Measurements from ENCODE around the gene BIRC2. TPM values are rescaled to one million over a fixed set of nuclear protein-coding genes. Genes with fewer than 3 reads are reported as not detected.
"Not testable (repeated sequence)": the region's sequence is repeated elsewhere in the genome, so short reads cannot be mapped to it uniquely, and the experiment has no call there.

Gene BIRC2
- total and polyA plus RNA-seq, 5 donors, result 21.1 to 35.0 (median 30.1) TPM

- intact Hi-C loops (cut with DNase I), result no loop called here
- ATAC-seq (no peak), DNase-seq (no peak)
- Histone ChIP-seq H3K27me3 (ENCODE audit: control insufficient read depth, insufficient read depth) (no peaks in the 10 kb centered on the region), H3K9me3 (ENCODE audit: control insufficient read depth, low read length) (no peaks in the 10 kb centered on the region), H3K4me3 (ENCODE audit: low read length) (no peak overlapping the region), H3K27ac (ENCODE audit: low read length) (no peak overlapping the region), H3K4me1 (ENCODE audit: control insufficient read depth, insufficient read depth, low read length) (peaks cover 2% of the 10 kb centered on the region)
- WGBS, result 96% methylated on average over 1 of the region's 1 CpG
Observed at GRCh38 chr11:102323542-102324251, 23.3 kb upstream of the BIRC2 start.

- no peak overlapping the region for H3K27ac ChIP-seq (ENCODE audit: low read length)
- no peaks in the 10 kb centered on the region for H3K27me3 ChIP-seq (ENCODE audit: control insufficient read depth, insufficient read depth)
- intact Hi-C loops (cut with DNase I), result no loop called here
- DNase-seq (no peak), ATAC-seq (no peak)
- H3K4me1 ChIP-seq (ENCODE audit: control insufficient read depth, insufficient read depth, low read length), result no peaks in the 10 kb centered on the region
- H3K9me3 ChIP-seq (ENCODE audit: control insufficient read depth, low read length), result no peaks in the 10 kb centered on the region
- no peak overlapping the region for H3K4me3 ChIP-seq (ENCODE audit: low read length)
- 84% methylated on average over 3 of the region's 3 CpGs for WGBS
Observed at GRCh38 chr11:102325088-102325487, 21.9 kb upstream of the BIRC2 start.

DNA sequence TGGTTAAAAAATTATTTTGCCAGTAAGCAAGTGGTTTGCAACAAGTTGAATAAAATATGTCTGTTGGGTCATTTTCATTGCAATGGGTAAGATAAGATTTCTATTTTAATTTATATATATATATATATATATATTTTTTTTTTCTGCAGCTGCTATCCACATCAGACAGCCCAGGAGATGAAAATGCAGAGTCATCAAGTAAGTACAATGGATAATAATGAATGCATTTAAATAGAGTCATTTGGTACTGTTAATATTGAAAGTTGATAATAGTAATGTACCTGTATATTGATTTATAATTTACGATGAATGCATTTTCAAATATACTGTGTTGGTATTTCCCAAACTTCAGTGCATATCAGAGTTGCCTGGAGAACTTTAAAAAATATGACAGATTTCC lies 18.3 kb upstream of the BIRC2 start:
- WGBS, result 98% methylated on average over 1 of the region's 1 CpG
- Histone ChIP-seq H3K27me3 (ENCODE audit: control insufficient read depth, insufficient read depth) (no peaks in the 10 kb centered on the region), H3K27ac (ENCODE audit: low read length) (no peak overlapping the region), H3K4me1 (ENCODE audit: control insufficient read depth, insufficient read depth, low read length) (no peaks in the 10 kb centered on the region), H3K4me3 (ENCODE audit: low read length) (no peak overlapping the region), H3K9me3 (ENCODE audit: control insufficient read depth, low read length) (no peaks in the 10 kb centered on the region)
- DNase-seq (no peak), ATAC-seq (no peak)
- intact Hi-C loops (cut with DNase I), result no loop called here

DNA sequence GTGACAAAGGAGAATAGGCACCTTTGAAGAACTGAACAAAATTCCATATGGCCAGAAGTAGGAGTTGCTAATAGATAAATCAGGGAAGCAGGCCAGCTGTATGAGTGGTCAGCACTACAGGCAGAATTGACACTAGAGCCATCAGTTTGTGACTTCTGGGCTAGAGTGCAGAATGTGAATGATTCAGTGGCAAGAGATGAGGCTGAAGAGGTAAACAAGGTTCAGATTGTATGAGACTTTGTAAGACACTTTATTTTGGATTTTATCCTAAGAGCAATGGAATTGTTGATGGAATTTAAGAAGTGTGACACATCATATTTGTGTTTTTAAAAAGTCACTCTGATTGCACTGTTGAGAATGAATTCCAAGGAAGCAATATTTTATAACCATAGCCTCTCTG lies 16.8 kb upstream of the BIRC2 start:
- Histone ChIP-seq H3K4me1 (ENCODE audit: control insufficient read depth, insufficient read depth, low read length) (no peaks in the 10 kb centered on the region), H3K27me3 (ENCODE audit: control insufficient read depth, insufficient read depth) (no peaks in the 10 kb centered on the region), H3K4me3 (ENCODE audit: low read length) (no peak overlapping the region), H3K27ac (ENCODE audit: low read length) (no peak overlapping the region), H3K9me3 (ENCODE audit: control insufficient read depth, low read length) (no peaks in the 10 kb centered on the region)
- intact Hi-C loops (cut with DNase I), result no loop called here
- no peak for ATAC-seq
- DNase-seq, result no peak

- ATAC-seq (no peak), DNase-seq (no peak)
- intact Hi-C loops (cut with DNase I), result no loop called here
Observed at GRCh38 chr11:102331341-102331740, 15.7 kb upstream of the BIRC2 start.

DNA sequence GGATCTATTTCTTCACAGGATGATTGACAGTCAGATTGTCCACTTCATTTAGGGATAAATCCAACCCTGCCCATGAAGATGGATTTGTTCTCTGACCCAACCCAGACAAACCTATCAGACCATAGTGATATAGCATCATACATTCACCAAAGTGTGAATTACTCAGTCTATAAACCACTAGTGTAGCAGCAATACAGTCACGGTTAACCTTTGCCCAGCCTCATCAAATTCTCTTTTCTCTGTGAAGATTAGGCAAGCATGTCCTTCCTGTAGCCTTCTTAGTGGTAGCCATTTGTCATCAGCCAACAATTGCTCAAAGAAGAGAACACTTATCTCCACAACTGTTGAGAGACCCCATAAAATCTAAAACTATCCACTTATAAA lies 14.4 kb upstream of the BIRC2 start:
- Histone ChIP-seq H3K27me3 (ENCODE audit: control insufficient read depth, insufficient read depth) (no peaks in the 10 kb centered on the region), H3K9me3 (ENCODE audit: control insufficient read depth, low read length) (no peaks in the 10 kb centered on the region), H3K27ac (ENCODE audit: low read length) (no peak overlapping the region), H3K4me3 (ENCODE audit: low read length) (no peak overlapping the region), H3K4me1 (ENCODE audit: control insufficient read depth, insufficient read depth, low read length) (no peaks in the 10 kb centered on the region)
- intact Hi-C loops (cut with DNase I), result no loop called here
- DNase-seq, result no peak
- 73% methylated on average over 1 of the region's 1 CpG for WGBS
- ATAC-seq, result no peak

More at GRCh38 chr11:102331341-102331740, 15.7 kb upstream of the BIRC2 start:
- Histone ChIP-seq H3K27ac (ENCODE audit: low read length) (no peak overlapping the region), H3K27me3 (ENCODE audit: control insufficient read depth, insufficient read depth) (no peaks in the 10 kb centered on the region), H3K4me1 (ENCODE audit: control insufficient read depth, insufficient read depth, low read length) (no peaks in the 10 kb centered on the region), H3K9me3 (ENCODE audit: control insufficient read depth, low read length) (no peaks in the 10 kb centered on the region), H3K4me3 (ENCODE audit: low read length) (no peak overlapping the region)
- WGBS, result 85% methylated on average over 2 of the region's 2 CpGs

DNA sequence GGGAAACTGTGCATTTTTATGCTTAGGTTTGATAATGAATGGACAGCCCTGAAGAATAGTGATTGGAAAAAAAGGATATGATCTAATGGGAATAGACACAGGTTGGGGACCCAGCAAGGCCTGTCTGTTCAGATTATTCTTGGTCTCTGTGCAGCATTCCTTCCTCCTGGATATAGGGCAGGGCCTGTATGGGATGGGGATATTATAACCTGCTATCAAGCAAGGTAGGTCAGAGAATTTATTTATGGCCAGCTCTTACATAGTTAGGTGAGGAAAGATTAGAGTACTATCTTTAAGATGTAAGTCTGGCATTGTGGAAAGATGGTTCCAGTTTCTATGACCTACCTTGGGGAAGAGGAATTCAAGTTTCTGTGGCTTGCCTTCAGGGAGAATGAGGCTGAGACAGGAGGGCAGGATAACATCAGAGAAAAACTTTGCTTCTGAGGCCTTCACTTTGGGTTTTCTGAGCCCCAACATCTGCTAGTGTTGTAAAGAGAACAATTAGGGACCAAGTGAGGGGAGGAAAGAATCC lies 8.5 kb upstream of the BIRC2 start:
- ATAC-seq (no peak), DNase-seq (no peak)
- Histone ChIP-seq H3K9me3 (ENCODE audit: control insufficient read depth, low read length) (no peaks in the 10 kb centered on the region), H3K4me3 (ENCODE audit: low read length) (no peak overlapping the region), H3K27ac (ENCODE audit: low read length) (no peak overlapping the region), H3K27me3 (ENCODE audit: control insufficient read depth, insufficient read depth) (no peaks in the 10 kb centered on the region), H3K4me1 (ENCODE audit: control insufficient read depth, insufficient read depth, low read length) (no peaks in the 10 kb centered on the region)
- intact Hi-C loops (cut with DNase I), result no loop called here

DNA sequence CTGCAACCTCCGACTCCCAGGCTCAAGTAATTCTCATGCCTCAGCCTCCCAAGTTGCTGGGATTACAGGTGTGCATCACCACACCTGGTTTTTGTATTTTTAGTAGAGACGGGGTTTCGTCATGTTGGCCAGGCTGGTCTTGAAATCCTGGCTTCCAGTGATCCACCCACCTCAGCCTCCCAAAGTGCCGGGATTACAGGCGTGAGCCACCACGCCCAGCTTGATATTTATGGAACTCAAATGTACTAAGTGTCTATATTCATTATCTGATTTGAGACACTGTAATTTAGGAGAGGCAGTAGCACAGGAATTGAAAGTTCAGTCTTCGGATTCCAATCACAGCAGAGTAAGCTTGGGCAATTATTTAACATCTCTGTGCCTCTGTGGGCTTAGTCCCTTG lies 5.7 kb upstream of the BIRC2 start:
- intact Hi-C loops (cut with DNase I), result loop anchor here (5.0 to 10.0 kb wide), 4 partner anchors 49 to 263 kb away; no protein-coding TSS in a partner anchor
- not testable (repeated sequence) for DNase-seq; H3K27ac ChIP-seq (ENCODE audit: low read length); ATAC-seq; H3K4me3 ChIP-seq (ENCODE audit: low read length); H3K9me3 ChIP-seq (ENCODE audit: control insufficient read depth, low read length); H3K27me3 ChIP-seq (ENCODE audit: control insufficient read depth, insufficient read depth); H3K4me1 ChIP-seq (ENCODE audit: control insufficient read depth, insufficient read depth, low read length)
- WGBS, result 84% methylated on average over 7 of the region's 7 CpGs

GRCh38 chr11:102341844-102342318 lies 5.1 kb upstream of the BIRC2 start:
- no peaks in the 10 kb centered on the region for H3K9me3 ChIP-seq (ENCODE audit: control insufficient read depth, low read length)
- DNase-seq (peak; percentile 65 to 81 (median 68)), ATAC-seq (peak; percentile 62 to 66)
- no peaks in the 10 kb centered on the region for H3K27me3 ChIP-seq (ENCODE audit: control insufficient read depth, insufficient read depth)
- no peak overlapping the region for H3K27ac ChIP-seq (ENCODE audit: low read length)
- WGBS, result 9% methylated on average over 1 of the region's 1 CpG
- no peaks in the 10 kb centered on the region for H3K4me1 ChIP-seq (ENCODE audit: control insufficient read depth, insufficient read depth, low read length)
- H3K4me3 ChIP-seq (ENCODE audit: low read length), result no peak overlapping the region
- intact Hi-C loops (cut with DNase I), result loop anchor here (5.0 to 10.0 kb wide), 4 partner anchors 50 to 263 kb away; no protein-coding TSS in a partner anchor

GRCh38 chr11:102343809-102344208 lies 3.2 kb upstream of the BIRC2 start:
- 25% methylated on average over 1 of the region's 1 CpG for WGBS
- DNase-seq (no peak), ATAC-seq (no peak)
- Histone ChIP-seq H3K27me3 (ENCODE audit: control insufficient read depth, insufficient read depth) (no peaks in the 10 kb centered on the region), H3K27ac (ENCODE audit: low read length) (no peak overlapping the region), H3K4me1 (ENCODE audit: control insufficient read depth, insufficient read depth, low read length) (no peaks in the 10 kb centered on the region), H3K9me3 (ENCODE audit: control insufficient read depth, low read length) (no peaks in the 10 kb centered on the region), H3K4me3 (ENCODE audit: low read length) (no peak overlapping the region)
- intact Hi-C loops (cut with DNase I), result loop anchor here (5.0 to 10.0 kb wide), 4 partner anchors 52 to 261 kb away; no protein-coding TSS in a partner anchor

DNA sequence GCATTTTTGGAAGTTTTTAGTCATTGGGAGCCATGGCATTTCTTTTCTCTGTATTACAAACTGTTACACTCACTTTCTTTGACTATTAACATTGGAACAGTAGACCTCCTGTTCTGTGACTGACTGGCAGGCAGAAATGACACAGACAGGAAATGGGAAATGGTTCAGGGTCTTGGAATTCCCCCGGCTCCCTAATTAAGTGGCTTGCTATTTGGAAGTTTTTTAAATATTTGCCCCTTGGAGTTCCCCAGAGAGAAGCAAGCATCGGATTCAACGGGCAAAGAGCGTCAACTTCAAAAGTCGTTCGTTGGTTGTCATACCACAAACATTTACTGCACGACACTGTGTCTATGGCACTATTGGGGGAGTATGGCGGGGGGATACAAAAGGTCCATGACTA lies 1.1 kb upstream of the BIRC2 start:
- no peaks in the 10 kb centered on the region for H3K4me1 ChIP-seq (ENCODE audit: control insufficient read depth, insufficient read depth, low read length)
- H3K4me3 ChIP-seq (ENCODE audit: low read length), result peak overlapping the region; percentile 97
- no peaks in the 10 kb centered on the region for H3K27me3 ChIP-seq (ENCODE audit: control insufficient read depth, insufficient read depth)
- H3K9me3 ChIP-seq (ENCODE audit: control insufficient read depth, low read length), result no peaks in the 10 kb centered on the region
- DNase-seq, result no peak
- 19% methylated on average over 8 of the region's 8 CpGs for WGBS
- H3K27ac ChIP-seq (ENCODE audit: low read length), result peak overlapping the region; percentile 11
- intact Hi-C loops (cut with DNase I), result loop anchor here in 3 of 4 donors (10.0 kb wide), 2 partner anchors 149 to 259 kb away; no protein-coding TSS in a partner anchor
- ATAC-seq, result no peak

Data from right cardiac atrium (tissue), 5 donors.